Neural progenitor cell (in vitro differentiated cells): ENCODE results near the gene RUBCN.

Experiments
- EZH2 ChIP-seq: fragments of 200-600 bp; sonication (generic); IDR thresholded peaks from 2 replicates; pipeline ENCODE4 v1.6.1; 2017; ENCODE audit warnings: antibody characterized with exemption, mild to moderate bottlenecking, moderate library complexity
- EZH2phosphoT487 ChIP-seq: fragments of 200-600 bp; sonication (generic); IDR thresholded peaks from 2 replicates; pipeline ENCODE4 v1.6.1; 2017; ENCODE audit warnings: antibody characterized with exemption
- TF ChIP-seq, protein P1 (sequence below): fragments of 200-600 bp; sonication (generic); IDR thresholded peaks from 2 replicates; pipeline ENCODE4 v1.5.1; 2017; ENCODE audit warnings: antibody characterized with exemption, mild to moderate bottlenecking

DNA sequence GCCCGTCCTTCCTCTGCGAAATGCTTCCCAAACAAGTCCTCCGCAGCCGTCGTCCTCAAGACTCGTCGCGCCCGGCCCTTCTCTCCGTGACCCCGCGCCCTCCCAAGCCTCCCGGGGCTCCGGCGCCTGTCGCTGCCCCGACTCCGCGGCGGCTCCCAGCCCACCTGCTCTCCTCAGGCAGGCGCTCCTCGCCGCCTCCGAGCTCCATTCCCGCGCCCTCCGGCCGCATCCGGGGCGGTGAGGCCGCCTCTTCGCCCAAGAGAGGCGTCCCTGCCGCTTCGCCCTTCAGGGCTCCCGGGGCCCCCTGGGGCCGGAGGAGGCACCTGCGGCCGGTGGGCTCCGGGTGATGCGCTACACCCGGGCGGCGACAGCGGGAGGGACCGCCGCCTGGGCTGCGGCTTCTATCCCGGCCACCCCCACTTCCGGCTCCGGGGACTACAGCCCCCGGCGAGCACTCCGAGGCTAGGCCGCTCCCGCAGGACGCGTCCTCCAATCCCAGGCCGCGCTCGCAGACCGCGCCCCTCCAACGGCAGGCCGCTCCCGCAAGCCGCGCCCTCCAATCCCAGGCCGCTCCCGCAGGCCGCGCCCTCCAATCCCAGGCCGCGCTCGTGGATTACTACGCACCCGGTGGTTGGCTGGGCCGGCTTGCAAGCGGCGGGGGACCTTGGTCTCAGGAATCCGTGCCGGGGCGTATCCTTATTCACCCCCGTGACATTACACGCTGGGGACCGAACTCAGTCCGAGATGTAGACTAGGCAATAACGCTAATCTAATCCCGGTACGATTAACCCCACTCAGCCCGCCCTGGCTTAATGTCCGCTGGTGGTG is at the start of gene RUBCN:
- TF ChIP-seq, protein P1, sequence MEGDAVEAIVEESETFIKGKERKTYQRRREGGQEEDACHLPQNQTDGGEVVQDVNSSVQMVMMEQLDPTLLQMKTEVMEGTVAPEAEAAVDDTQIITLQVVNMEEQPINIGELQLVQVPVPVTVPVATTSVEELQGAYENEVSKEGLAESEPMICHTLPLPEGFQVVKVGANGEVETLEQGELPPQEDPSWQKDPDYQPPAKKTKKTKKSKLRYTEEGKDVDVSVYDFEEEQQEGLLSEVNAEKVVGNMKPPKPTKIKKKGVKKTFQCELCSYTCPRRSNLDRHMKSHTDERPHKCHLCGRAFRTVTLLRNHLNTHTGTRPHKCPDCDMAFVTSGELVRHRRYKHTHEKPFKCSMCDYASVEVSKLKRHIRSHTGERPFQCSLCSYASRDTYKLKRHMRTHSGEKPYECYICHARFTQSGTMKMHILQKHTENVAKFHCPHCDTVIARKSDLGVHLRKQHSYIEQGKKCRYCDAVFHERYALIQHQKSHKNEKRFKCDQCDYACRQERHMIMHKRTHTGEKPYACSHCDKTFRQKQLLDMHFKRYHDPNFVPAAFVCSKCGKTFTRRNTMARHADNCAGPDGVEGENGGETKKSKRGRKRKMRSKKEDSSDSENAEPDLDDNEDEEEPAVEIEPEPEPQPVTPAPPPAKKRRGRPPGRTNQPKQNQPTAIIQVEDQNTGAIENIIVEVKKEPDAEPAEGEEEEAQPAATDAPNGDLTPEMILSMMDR: no peak
- TF ChIP-seq EZH2: no peak
- no peak for TF ChIP-seq EZH2phosphoT487
